Measurements from ENCODE around the gene SLC39A12.

The SLC39A12 gene

DNA sequence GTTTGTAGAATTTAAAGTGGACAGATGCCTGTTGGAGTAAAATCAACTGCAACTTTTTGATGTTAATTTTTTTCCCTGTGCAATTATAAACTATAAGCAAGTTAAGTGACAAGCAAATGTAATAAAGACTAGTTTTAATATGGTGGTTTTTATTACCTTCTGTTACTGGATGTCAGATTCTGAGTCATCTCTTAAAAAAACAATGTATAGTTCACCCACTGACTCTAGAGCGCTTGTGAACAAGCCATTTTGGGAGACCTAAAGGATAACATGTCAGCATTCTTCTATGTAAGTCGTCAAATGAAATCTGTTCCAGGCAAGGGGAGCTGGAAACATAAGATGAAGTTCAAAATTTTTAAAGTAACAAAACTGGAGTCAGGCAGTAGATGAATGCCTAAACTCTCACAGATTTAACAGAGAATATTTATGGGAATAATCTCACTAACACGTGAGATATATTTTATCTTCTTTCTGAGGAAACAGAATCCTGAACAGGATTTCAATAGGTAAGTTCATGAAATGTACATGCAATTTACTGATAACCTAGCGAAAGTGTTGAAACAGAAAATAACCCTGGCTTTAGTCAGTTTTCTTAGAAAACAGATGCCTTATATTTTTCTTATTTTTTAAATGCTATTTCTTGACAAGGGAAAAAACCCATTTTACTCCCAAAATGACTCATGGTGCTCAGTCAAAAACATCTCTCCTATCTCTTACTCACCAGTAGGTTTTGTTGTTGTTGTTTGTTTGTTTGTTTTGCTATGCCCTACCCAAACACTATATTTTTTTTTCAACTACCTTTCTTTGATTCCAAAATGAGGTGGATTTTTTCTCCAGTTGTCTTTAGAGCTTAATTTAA is 91.7 kb downstream of the SLC39A12 start:
- peak; percentile 15 to 44 for DNase-seq (ENCODE audit: low read depth in 2 of 2)
- TF ChIP-seq CTCF (IDR thresholded peaks at IDR 0.05; ENCODE audit: low read depth, low read length) = no peak

DNA sequence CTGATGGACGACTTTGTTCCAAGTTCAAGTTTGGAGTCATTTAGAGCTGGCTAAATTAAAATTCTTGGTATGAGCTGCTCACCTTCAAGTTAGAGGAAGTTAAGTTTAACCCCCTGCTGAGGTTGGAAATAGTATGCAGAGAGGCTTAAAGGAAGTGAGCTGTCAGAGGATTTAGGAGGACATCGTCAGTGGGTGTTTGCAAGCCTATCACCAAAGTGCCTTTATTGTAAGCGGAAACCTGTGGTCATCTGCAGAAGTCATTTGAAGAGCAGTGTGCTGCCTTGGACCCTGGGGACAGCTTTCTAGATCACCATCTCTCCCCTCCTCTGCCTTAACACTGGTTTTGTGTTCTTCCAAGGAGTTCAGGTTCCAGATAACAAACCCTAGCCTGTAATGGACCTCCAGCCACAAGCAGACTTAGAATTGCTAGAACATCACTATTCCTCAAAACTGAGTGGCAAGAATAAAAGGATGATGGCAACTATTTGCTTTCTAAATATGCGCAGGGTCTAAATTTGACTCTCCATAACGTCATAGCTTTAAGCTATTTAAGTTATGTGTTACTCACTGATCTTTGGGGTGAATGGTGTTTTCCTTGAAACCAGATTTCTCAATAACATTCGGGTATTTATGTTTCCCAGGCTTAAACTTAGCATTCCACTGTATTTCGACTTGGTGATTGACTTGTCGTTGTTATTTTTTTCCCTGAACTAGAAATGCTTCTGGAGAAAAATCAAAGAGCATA is 93.4 kb downstream of the SLC39A12 start:
- no peak for TF ChIP-seq CTCF (IDR thresholded peaks at IDR 0.05; ENCODE audit: low read depth, low read length)
- no peak overlapping the region for H3K4me3 ChIP-seq (replicated peaks in 1 of 2; ENCODE audit: low read depth in 2 of 2, low read length in 2 of 2)
- peak; percentile 23 to 88 for DNase-seq (ENCODE audit: low read depth in 2 of 2)

More for the DNA sequence above, 91.7 kb downstream of the SLC39A12 start:
- H3K4me3 ChIP-seq (replicated peaks in 1 of 2; ENCODE audit: low read depth in 2 of 2, low read length in 2 of 2) = no peak overlapping the region

GRCh38 chr10:18056583-18056982 is 104.9 kb downstream of the SLC39A12 start:
- DNase-seq (ENCODE audit: low read depth in 2 of 2) = no peak
- H3K4me3 ChIP-seq (replicated peaks in 1 of 2; ENCODE audit: low read depth in 2 of 2, low read length in 2 of 2) = no peak overlapping the region
- no peak for TF ChIP-seq CTCF (IDR thresholded peaks at IDR 0.05; ENCODE audit: low read depth, low read length)

DNA sequence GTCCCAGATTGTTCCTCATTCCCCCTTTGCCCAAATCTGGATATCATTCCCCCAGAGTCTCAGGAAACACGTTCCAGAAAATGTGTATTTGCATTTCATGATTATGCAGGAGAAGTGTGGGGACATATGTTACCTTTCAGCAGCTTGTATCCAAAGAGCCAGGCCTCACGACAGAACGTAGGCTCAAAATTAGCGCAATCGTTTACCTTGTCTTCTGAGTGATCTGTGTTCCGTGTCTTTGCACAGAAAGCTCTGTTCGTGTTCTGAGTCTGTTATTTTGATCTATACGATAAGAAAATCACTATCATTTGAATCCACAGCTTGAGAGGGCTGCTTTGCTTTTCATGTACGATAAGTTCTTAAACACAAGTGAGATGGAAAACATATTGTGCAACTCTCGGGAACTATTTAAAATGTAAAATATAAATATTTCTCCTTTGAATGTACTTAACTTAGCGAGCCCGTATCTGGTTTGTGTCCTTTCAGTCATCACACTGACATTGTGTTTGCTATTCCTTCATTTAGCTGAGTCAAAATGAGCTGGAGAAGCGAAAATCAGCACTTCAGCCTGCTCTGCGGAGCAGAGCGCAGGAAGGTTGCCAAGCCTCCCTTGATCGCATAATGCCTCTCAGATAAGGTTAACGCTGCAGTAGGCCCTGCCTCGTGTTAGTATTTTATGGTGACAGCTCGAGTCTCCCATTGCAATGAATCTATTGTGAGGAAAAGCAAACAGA is 108.3 kb downstream of the SLC39A12 start:
- DNase-seq (ENCODE audit: low read depth in 2 of 2) = peak; percentile 16 to 90
- no peak for TF ChIP-seq CTCF (IDR thresholded peaks at IDR 0.05; ENCODE audit: low read depth, low read length)

GRCh38 chr10:18066947-18067346 is 115.2 kb downstream of the SLC39A12 start:
- H3K4me3 ChIP-seq (replicated peaks in 1 of 2; ENCODE audit: low read depth in 2 of 2, low read length in 2 of 2) = no peak overlapping the region
- DNase-seq (ENCODE audit: low read depth in 2 of 2) = peak in 1 of 2 donors; percentile 18
- no peak for TF ChIP-seq CTCF (IDR thresholded peaks at IDR 0.05; ENCODE audit: low read depth, low read length)

More for the DNA sequence above, 108.3 kb downstream of the SLC39A12 start:
- no peak overlapping the region for H3K4me3 ChIP-seq (replicated peaks in 1 of 2; ENCODE audit: low read depth in 2 of 2, low read length in 2 of 2)

DNA sequence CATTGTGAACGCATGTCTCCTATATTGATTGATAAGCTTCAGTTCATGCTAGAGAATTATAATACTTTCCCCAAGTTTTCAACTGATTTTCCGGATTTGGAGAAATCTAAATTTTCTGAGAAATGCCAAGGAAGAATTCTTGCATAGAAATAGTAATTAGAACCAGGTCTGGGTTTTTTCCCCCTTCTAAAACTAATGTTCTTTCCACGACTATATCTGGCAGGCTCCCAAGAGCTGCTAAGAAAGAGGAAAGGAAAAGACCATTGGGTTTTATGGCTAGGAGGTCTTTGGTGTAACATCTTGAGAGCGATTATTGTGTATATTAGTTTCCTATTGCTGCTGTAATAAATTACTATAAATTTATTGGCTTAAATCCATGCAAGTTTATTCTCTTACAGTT is 116.7 kb downstream of the SLC39A12 start:
- H3K4me3 ChIP-seq (replicated peaks in 1 of 2; ENCODE audit: low read depth in 2 of 2, low read length in 2 of 2) = no peak overlapping the region
- no peak for DNase-seq (ENCODE audit: low read depth in 2 of 2)
- TF ChIP-seq CTCF (IDR thresholded peaks at IDR 0.05; ENCODE audit: low read depth, low read length) = no peak

Data from cardiac fibroblast (primary cell).